ENCODE data around the gene ST14.
"Not testable (repeated sequence)": the region's sequence is repeated elsewhere in the genome, so short reads cannot be mapped to it uniquely, and the experiment has no call there.

Gene ST14

GRCh38 chr11:130209954-130210854 is 50.6 kb downstream of the ST14 start:
- no peak for DNase-seq

GRCh38 chr11:130211144-130211543 is 51.6 kb downstream of the ST14 start:
- DNase-seq, result no peak

GRCh38 chr11:130211781-130212401 is 52.3 kb downstream of the ST14 start:
- DNase-seq, result no peak

GRCh38 chr11:130212431-130212961 is 52.9 kb downstream of the ST14 start:
- no peak for DNase-seq

GRCh38 chr11:130213143-130213978 is 53.8 kb downstream of the ST14 start:
- peak; percentile 54 to 60 for DNase-seq

GRCh38 chr11:130213979-130214281 is 54.3 kb downstream of the ST14 start:
- no peak for DNase-seq

- no peak for DNase-seq
Observed at GRCh38 chr11:130214861-130215530, 55.4 kb downstream of the ST14 start.

- DNase-seq, result no peak
Observed at GRCh38 chr11:130215531-130216220, 56.1 kb downstream of the ST14 start.

- DNase-seq, result no peak
Observed at GRCh38 chr11:130216221-130216550, 56.6 kb downstream of the ST14 start.

GRCh38 chr11:130216591-130217132 is 57.1 kb downstream of the ST14 start:
- DNase-seq, result no peak

GRCh38 chr11:130217133-130218031 is 57.8 kb downstream of the ST14 start:
- no peak for DNase-seq

GRCh38 chr11:130218501-130219070 is 59.0 kb downstream of the ST14 start:
- no peak for DNase-seq

GRCh38 chr11:130219148-130219547 is 59.6 kb downstream of the ST14 start:
- DNase-seq, result no peak

- DNase-seq, result peak in 1 of 2 donors; percentile 28
Observed at GRCh38 chr11:130220311-130221035, 60.9 kb downstream of the ST14 start.

GRCh38 chr11:130223291-130223971 is 63.8 kb downstream of the ST14 start:
- no peak for DNase-seq

GRCh38 chr11:130227373-130227772 is 67.8 kb downstream of the ST14 start:
- DNase-seq, result no peak

GRCh38 chr11:130233486-130233885 is 73.9 kb downstream of the ST14 start:
- not testable (repeated sequence) for DNase-seq

- DNase-seq, result not testable (repeated sequence)
Observed at GRCh38 chr11:130233888-130234287, 74.3 kb downstream of the ST14 start.

- no peak for DNase-seq
Observed at GRCh38 chr11:130234315-130234714, 74.7 kb downstream of the ST14 start.

All from inflammatory macrophage (primary cell).